ENCODE results near the gene CALML3.
A peak's percentile ranks its signal among the peaks of the same experiment; 100 is the strongest.

CALML3 gene

DNA sequence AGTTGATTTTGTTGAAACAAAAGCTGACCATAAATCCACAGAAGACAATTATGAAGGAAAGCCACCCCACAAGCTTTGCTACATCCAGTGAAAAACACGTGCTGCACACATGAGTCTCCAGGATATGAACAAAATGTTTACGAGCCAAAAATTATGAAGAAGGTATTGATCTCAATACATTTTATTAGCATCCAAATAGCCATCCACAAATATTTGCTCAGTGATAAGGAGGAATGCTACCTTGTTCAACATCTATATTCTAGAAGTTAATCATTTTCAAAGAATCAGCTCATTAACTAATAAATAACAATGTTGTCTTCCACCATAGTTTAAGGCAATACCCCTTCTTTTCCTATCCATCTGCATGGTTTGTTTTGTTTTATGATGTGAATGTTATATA is 42.7 kb downstream of the CALML3 start:
- Histone ChIP-seq H3K9me3 (ENCODE audit: control insufficient read depth in 2 of 2, low read length in 2 of 2) (no peaks in the 10 kb centered on the region), H3K27me3 (ENCODE audit: control insufficient read depth in 1 of 2, insufficient read depth in 2 of 2, low read length in 2 of 2) (no peaks in the 10 kb centered on the region), H3K9ac (ENCODE audit: low read length in 2 of 2) (no peak overlapping the region), H3K36me3 (ENCODE audit: control insufficient read depth in 2 of 2, insufficient read depth in 2 of 2, low read length in 2 of 2) (no peaks in the 10 kb centered on the region), H3K4me3 (ENCODE audit: low read length in 2 of 2) (no peak overlapping the region), H3K27ac (ENCODE audit: low read length) (no peak overlapping the region), H3K4me1 (ENCODE audit: control insufficient read depth, insufficient read depth, low read length) (peaks cover 13% of the 10 kb centered on the region)

- no peaks in the 10 kb centered on the region for H3K36me3 ChIP-seq (ENCODE audit: control insufficient read depth in 2 of 2, insufficient read depth in 2 of 2, low read length in 2 of 2)
- no peaks in the 10 kb centered on the region for H3K27me3 ChIP-seq (ENCODE audit: control insufficient read depth in 1 of 2, insufficient read depth in 2 of 2, low read length in 2 of 2)
- H3K4me3 ChIP-seq (ENCODE audit: low read length in 2 of 2), result no peak overlapping the region
- H3K27ac ChIP-seq (ENCODE audit: low read length), result no peak overlapping the region
- H3K9me3 ChIP-seq (ENCODE audit: control insufficient read depth in 2 of 2, low read length in 2 of 2), result no peaks in the 10 kb centered on the region
- H3K4me1 ChIP-seq (ENCODE audit: control insufficient read depth, insufficient read depth, low read length), result peaks cover 3% of the 10 kb centered on the region
- no peak overlapping the region for H3K9ac ChIP-seq (ENCODE audit: low read length in 2 of 2)
Observed at GRCh38 chr10:5568984-5569383, 44.2 kb downstream of the CALML3 start.

DNA sequence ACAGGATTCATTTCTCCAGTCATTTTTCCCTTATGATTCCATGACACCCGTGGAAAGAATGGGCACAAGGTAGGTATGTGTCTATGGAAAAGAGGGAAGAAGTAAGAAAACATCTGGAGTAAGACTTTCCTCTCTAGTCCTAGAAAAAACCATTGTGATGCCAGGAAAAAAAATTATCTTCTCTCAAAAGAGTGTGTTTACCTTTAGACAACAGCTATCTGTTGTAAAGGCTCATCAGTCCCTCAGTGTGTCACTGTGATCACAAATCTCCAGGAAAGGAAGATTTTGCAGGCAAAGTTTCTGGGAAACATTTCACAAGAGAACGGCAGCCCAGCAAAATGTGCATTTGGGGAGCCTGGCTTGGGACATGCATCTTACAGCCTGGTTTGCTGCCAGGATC is 44.8 kb downstream of the CALML3 start:
- H3K27ac ChIP-seq (ENCODE audit: low read length), result no peak overlapping the region
- H3K4me3 ChIP-seq (ENCODE audit: low read length in 2 of 2), result no peak overlapping the region
- H3K9me3 ChIP-seq (ENCODE audit: control insufficient read depth in 2 of 2, low read length in 2 of 2), result no peaks in the 10 kb centered on the region
- peaks cover 2% of the 10 kb centered on the region for H3K4me1 ChIP-seq (ENCODE audit: control insufficient read depth, insufficient read depth, low read length)
- H3K36me3 ChIP-seq (ENCODE audit: control insufficient read depth in 2 of 2, insufficient read depth in 2 of 2, low read length in 2 of 2), result no peaks in the 10 kb centered on the region
- no peak overlapping the region for H3K9ac ChIP-seq (ENCODE audit: low read length in 2 of 2)
- H3K27me3 ChIP-seq (ENCODE audit: control insufficient read depth in 1 of 2, insufficient read depth in 2 of 2, low read length in 2 of 2), result no peaks in the 10 kb centered on the region

DNA sequence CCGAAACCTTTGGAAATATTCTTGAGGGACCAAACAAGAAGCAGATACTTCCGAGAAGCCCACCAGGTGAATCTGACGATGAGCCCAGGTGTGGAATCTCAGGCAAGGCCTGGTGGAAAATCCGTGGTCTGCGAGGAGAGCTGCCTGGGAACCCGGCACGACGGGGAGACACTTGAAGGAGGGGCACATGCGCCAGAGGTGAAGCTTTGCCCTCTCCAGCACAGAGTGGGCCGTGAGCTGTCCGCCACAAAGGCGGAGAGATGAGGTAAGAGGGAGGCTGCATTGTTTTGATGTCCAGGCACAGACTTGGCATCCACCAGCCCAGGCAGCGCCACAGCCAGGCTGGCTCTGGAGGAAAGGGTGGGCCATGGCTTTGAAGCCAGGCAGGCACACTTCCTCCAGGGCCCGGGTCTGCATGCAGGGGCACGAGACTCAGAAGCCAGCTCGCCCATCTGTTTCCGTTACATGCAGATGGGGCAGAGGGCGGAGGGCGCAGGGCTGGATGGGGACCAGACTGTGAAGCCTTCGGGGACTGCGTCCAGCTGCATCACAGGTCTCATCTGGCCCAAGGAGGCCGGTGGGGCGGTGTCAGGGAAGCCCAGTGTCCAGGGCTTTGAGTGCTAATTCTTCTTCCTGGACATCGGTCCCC is 45.4 kb downstream of the CALML3 start:
- H3K9ac ChIP-seq (ENCODE audit: low read length in 2 of 2), result no peak overlapping the region
- H3K4me3 ChIP-seq (ENCODE audit: low read length in 2 of 2), result no peak overlapping the region
- no peaks in the 10 kb centered on the region for H3K36me3 ChIP-seq (ENCODE audit: control insufficient read depth in 2 of 2, insufficient read depth in 2 of 2, low read length in 2 of 2)
- H3K27ac ChIP-seq (ENCODE audit: low read length), result no peak overlapping the region
- H3K27me3 ChIP-seq (ENCODE audit: control insufficient read depth in 1 of 2, insufficient read depth in 2 of 2, low read length in 2 of 2), result no peaks in the 10 kb centered on the region
- H3K4me1 ChIP-seq (ENCODE audit: control insufficient read depth, insufficient read depth, low read length), result peaks cover 7% of the 10 kb centered on the region
- H3K9me3 ChIP-seq (ENCODE audit: control insufficient read depth in 2 of 2, low read length in 2 of 2), result no peaks in the 10 kb centered on the region

GRCh38 chr10:5570979-5571810 is 46.4 kb downstream of the CALML3 start:
- H3K36me3 ChIP-seq (ENCODE audit: control insufficient read depth in 2 of 2, insufficient read depth in 2 of 2, low read length in 2 of 2), result no peaks in the 10 kb centered on the region
- H3K27ac ChIP-seq (ENCODE audit: low read length), result no peak overlapping the region
- no peak overlapping the region for H3K9ac ChIP-seq (ENCODE audit: low read length in 2 of 2)

GRCh38 chr10:5571826-5572225 is 47.1 kb downstream of the CALML3 start:
- no peaks in the 10 kb centered on the region for H3K27me3 ChIP-seq (ENCODE audit: control insufficient read depth in 1 of 2, insufficient read depth in 2 of 2, low read length in 2 of 2)
- H3K9me3 ChIP-seq (ENCODE audit: control insufficient read depth in 2 of 2, low read length in 2 of 2), result no peaks in the 10 kb centered on the region
- no peak overlapping the region for H3K4me3 ChIP-seq (ENCODE audit: low read length in 2 of 2)
- no peaks in the 10 kb centered on the region for H3K36me3 ChIP-seq (ENCODE audit: control insufficient read depth in 2 of 2, insufficient read depth in 2 of 2, low read length in 2 of 2)
- H3K4me1 ChIP-seq (ENCODE audit: control insufficient read depth, insufficient read depth, low read length), result peaks cover 21% of the 10 kb centered on the region
- H3K27ac ChIP-seq (ENCODE audit: low read length), result no peak overlapping the region
- no peak overlapping the region for H3K9ac ChIP-seq (ENCODE audit: low read length in 2 of 2)

More at GRCh38 chr10:5570979-5571810, 46.4 kb downstream of the CALML3 start:
- H3K4me1 ChIP-seq (ENCODE audit: control insufficient read depth, insufficient read depth, low read length), result peaks cover 17% of the 10 kb centered on the region
- no peak overlapping the region for H3K4me3 ChIP-seq (ENCODE audit: low read length in 2 of 2)
- H3K27me3 ChIP-seq (ENCODE audit: control insufficient read depth in 1 of 2, insufficient read depth in 2 of 2, low read length in 2 of 2), result no peaks in the 10 kb centered on the region
- no peaks in the 10 kb centered on the region for H3K9me3 ChIP-seq (ENCODE audit: control insufficient read depth in 2 of 2, low read length in 2 of 2)

- Histone ChIP-seq H3K27ac (ENCODE audit: low read length) (no peak overlapping the region), H3K4me3 (ENCODE audit: low read length in 2 of 2) (no peak overlapping the region)
Observed at GRCh38 chr10:5573319-5573950, 48.7 kb downstream of the CALML3 start.

DNA sequence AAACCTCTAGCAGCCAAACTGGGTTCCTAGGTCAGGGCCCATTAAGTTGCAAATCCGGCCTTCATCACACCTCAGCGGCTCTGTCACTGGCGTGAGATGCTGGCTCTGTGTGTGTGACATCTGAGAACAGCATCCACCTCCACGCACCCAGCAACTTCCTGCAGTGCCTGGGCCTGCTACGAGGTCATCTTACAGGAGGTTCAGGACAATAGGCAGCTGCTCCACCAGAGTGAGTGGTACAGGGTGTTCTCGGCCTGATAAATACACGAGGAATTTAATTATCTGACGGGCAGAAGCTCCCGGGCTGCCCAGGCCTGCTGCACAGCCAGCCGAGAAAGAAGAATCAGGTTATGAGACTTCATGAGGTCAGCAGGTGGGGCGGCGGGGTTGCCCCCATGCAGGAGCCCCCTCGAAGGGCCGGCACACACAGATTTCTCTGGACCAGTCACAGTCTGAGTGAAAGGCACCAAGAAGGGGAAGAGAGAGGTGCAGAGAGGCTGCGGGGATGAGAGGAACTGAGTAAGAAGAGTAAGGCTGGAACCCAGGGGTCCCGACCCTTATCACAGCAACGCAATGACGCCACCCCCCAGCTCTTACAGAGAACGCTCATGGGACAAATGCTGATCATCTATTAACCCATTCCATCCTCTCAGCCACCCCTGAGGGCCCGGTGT is 49.3 kb downstream of the CALML3 start:
- Histone ChIP-seq H3K4me3 (ENCODE audit: low read length in 2 of 2) (no peak overlapping the region), H3K36me3 (ENCODE audit: control insufficient read depth in 2 of 2, insufficient read depth in 2 of 2, low read length in 2 of 2) (no peaks in the 10 kb centered on the region), H3K27me3 (ENCODE audit: control insufficient read depth in 1 of 2, insufficient read depth in 2 of 2, low read length in 2 of 2) (no peaks in the 10 kb centered on the region), H3K9ac (ENCODE audit: low read length in 2 of 2) (peak overlapping the region in 1 of 2 donors; percentile 4), H3K27ac (ENCODE audit: low read length) (no peak overlapping the region), H3K9me3 (ENCODE audit: control insufficient read depth in 2 of 2, low read length in 2 of 2) (no peaks in the 10 kb centered on the region), H3K4me1 (ENCODE audit: control insufficient read depth, insufficient read depth, low read length) (peaks cover 21% of the 10 kb centered on the region)

More at GRCh38 chr10:5573319-5573950, 48.7 kb downstream of the CALML3 start:
- no peak overlapping the region for H3K9ac ChIP-seq (ENCODE audit: low read length in 2 of 2)
- no peaks in the 10 kb centered on the region for H3K9me3 ChIP-seq (ENCODE audit: control insufficient read depth in 2 of 2, low read length in 2 of 2)
- H3K27me3 ChIP-seq (ENCODE audit: control insufficient read depth in 1 of 2, insufficient read depth in 2 of 2, low read length in 2 of 2), result no peaks in the 10 kb centered on the region
- no peaks in the 10 kb centered on the region for H3K36me3 ChIP-seq (ENCODE audit: control insufficient read depth in 2 of 2, insufficient read depth in 2 of 2, low read length in 2 of 2)
- H3K4me1 ChIP-seq (ENCODE audit: control insufficient read depth, insufficient read depth, low read length), result peaks cover 21% of the 10 kb centered on the region

GRCh38 chr10:5574642-5575131 is 49.9 kb downstream of the CALML3 start:
- H3K36me3 ChIP-seq (ENCODE audit: control insufficient read depth in 2 of 2, insufficient read depth in 2 of 2, low read length in 2 of 2), result no peaks in the 10 kb centered on the region
- H3K9me3 ChIP-seq (ENCODE audit: control insufficient read depth in 2 of 2, low read length in 2 of 2), result no peaks in the 10 kb centered on the region
- H3K4me1 ChIP-seq (ENCODE audit: control insufficient read depth, insufficient read depth, low read length), result peaks cover 21% of the 10 kb centered on the region
- H3K27ac ChIP-seq (ENCODE audit: low read length), result no peak overlapping the region
- H3K27me3 ChIP-seq (ENCODE audit: control insufficient read depth in 1 of 2, insufficient read depth in 2 of 2, low read length in 2 of 2), result no peaks in the 10 kb centered on the region
- peak overlapping the region in 1 of 2 donors; percentile 67 for H3K9ac ChIP-seq (ENCODE audit: low read length in 2 of 2)
- H3K4me3 ChIP-seq (ENCODE audit: low read length in 2 of 2), result no peak overlapping the region

GRCh38 chr10:5575144-5575481 is 50.4 kb downstream of the CALML3 start:
- peak overlapping the region in 1 of 2 donors; percentile 15 for H3K4me3 ChIP-seq (ENCODE audit: low read length in 2 of 2)
- H3K4me1 ChIP-seq (ENCODE audit: control insufficient read depth, insufficient read depth, low read length), result peaks cover 21% of the 10 kb centered on the region
- H3K9ac ChIP-seq (ENCODE audit: low read length in 2 of 2), result peak overlapping the region in 1 of 2 donors; percentile 67
- H3K27ac ChIP-seq (ENCODE audit: low read length), result no peak overlapping the region
- H3K9me3 ChIP-seq (ENCODE audit: control insufficient read depth in 2 of 2, low read length in 2 of 2), result no peaks in the 10 kb centered on the region
- H3K27me3 ChIP-seq (ENCODE audit: control insufficient read depth in 1 of 2, insufficient read depth in 2 of 2, low read length in 2 of 2), result no peaks in the 10 kb centered on the region
- no peaks in the 10 kb centered on the region for H3K36me3 ChIP-seq (ENCODE audit: control insufficient read depth in 2 of 2, insufficient read depth in 2 of 2, low read length in 2 of 2)
